Tibial artery (tissue), 4 donors: ENCODE measurements around the gene PCDHGA1.
A peak's percentile ranks its signal among the peaks of the same experiment; 100 is the strongest.
"Not testable (repeated sequence)": the region's sequence is repeated elsewhere in the genome, so short reads cannot be mapped to it uniquely, and the experiment has no call there.

Experiments
- DNase-seq, 2 donors: peaks; one replicate each; pipeline ENCODE4 v3.0.0-alpha.2; 2019
- H3K27ac ChIP-seq, 2 donors: fragments of 200-600 bp; sonication (generic) in 1 of 2; 1 replicate in 1 of 2; 2 replicates in 1 of 2; pipeline ENCODE4 v1.5.1; 2018 to 2019; ENCODE audit warnings: mild to moderate bottlenecking in 1 of 2
- H3K27me3 ChIP-seq, 2 donors: fragments of 200-600 bp; sonication (generic) in 1 of 2; one replicate each; pipeline versions ENCODE4 v1.5.1 to v1.6.0; 2016 to 2019
- H3K36me3 ChIP-seq, 3 donors: fragments of 200-600 bp; sonication (generic) in 2 of 3; one replicate each; pipeline ENCODE4 v1.5.1; 2016 to 2019; ENCODE audit warnings: mild to moderate bottlenecking in 2 of 3
- H3K4me1 ChIP-seq, 4 donors: fragments of 200-600 bp; sonication (generic) in 2 of 4; 1 replicate in 3 of 4; 2 replicates in 1 of 4; pipeline ENCODE4 v1.5.1; 2016 to 2019
- H3K4me3 ChIP-seq, 2 donors: fragments of 200-600 bp; sonication (generic) in 1 of 2; 1 replicate in 1 of 2; 2 replicates in 1 of 2; pipeline ENCODE4 v1.5.1; 2018 to 2019; ENCODE audit warnings: mild to moderate bottlenecking in 2 of 2
- H3K9me3 ChIP-seq, 3 donors: fragments of 200-600 bp; sonication (generic) in 1 of 3; one replicate each; pipeline ENCODE4 v1.5.1; 2016 to 2019
- CTCF ChIP-seq, 2 experiments: fragments of 200-600 bp in 1 of 2; fragments of 450-650 bp in 1 of 2; IDR thresholded peaks; one replicate each; pipeline ENCODE4 v1.5.1; 2017 to 2019; ENCODE audit warnings: antibody characterized with exemption in 2 of 2, mild to moderate bottlenecking in 1 of 2, moderate library complexity in 1 of 2
- intact Hi-C: fragments of 100-400 bp; cut with DNase I; formaldehyde crosslinking; loops from one replicate; pipeline ENCODE4 v1.15.0; 2023; ENCODE audit warnings: low total_unique reads

Gene PCDHGA1

GRCh38 chr5:141328231-141328630, 2.1 kb upstream of the PCDHGA1 start:
- H3K9me3 ChIP-seq, result peaks cover 5 to 65% (median 50%) of the 10 kb centered on the region in 3 donors
- H3K4me3 ChIP-seq, result no peak overlapping the region
- H3K36me3 ChIP-seq, result peaks cover 0 to 26% (median 15%) of the 10 kb centered on the region in 3 donors
- peaks cover 0 to 4% (median 0%) of the 10 kb centered on the region in 4 donors for H3K4me1 ChIP-seq
- H3K27me3 ChIP-seq, result no peaks in the 10 kb centered on the region
- DNase-seq, result no peak
- intact Hi-C loops, result loop anchor here (10.0 kb wide), 1 partner anchor 87 kb away; the partner anchor contains the start of genes PCDHGA10 and PCDHGB7
- H3K27ac ChIP-seq, result no peak overlapping the region
- TF ChIP-seq CTCF (IDR thresholded peaks at IDR 0.05), result no peak

GRCh38 chr5:141332571-141332970, 2.3 kb downstream of the PCDHGA1 start:
- Histone ChIP-seq H3K36me3 (peaks cover 0 to 38% (median 22%) of the 10 kb centered on the region in 3 donors), H3K9me3 (peaks cover 5 to 96% (median 65%) of the 10 kb centered on the region in 3 donors)
- intact Hi-C loops, H3K4me3 ChIP-seq, H3K27ac ChIP-seq, DNase-seq, H3K4me1 ChIP-seq, H3K27me3 ChIP-seq: not testable (repeated sequence)

GRCh38 chr5:141338538-141339306, 8.4 kb downstream of the PCDHGA1 start, which contains the start of gene PCDHGA2:
TSS of gene PCDHGA2 (plus strand) at chr5:141338760.
- H3K36me3 ChIP-seq, result peaks cover 0 to 22% (median 15%) of the 10 kb centered on the region in 3 donors
- no peak for DNase-seq
- intact Hi-C loops, result no loop called here
- peaks cover 0 to 96% (median 66%) of the 10 kb centered on the region in 3 donors for H3K9me3 ChIP-seq
- H3K4me3 ChIP-seq, result peak within 1 kb of the TSS; percentile 31 to 38
- no peak within 1 kb of the TSS for H3K27ac ChIP-seq
- no peaks in the 10 kb centered on the region for H3K27me3 ChIP-seq
- no peaks in the 10 kb centered on the region for H3K4me1 ChIP-seq
- TF ChIP-seq CTCF (IDR thresholded peaks at IDR 0.05), result peak; percentile 24 to 26

DNA sequence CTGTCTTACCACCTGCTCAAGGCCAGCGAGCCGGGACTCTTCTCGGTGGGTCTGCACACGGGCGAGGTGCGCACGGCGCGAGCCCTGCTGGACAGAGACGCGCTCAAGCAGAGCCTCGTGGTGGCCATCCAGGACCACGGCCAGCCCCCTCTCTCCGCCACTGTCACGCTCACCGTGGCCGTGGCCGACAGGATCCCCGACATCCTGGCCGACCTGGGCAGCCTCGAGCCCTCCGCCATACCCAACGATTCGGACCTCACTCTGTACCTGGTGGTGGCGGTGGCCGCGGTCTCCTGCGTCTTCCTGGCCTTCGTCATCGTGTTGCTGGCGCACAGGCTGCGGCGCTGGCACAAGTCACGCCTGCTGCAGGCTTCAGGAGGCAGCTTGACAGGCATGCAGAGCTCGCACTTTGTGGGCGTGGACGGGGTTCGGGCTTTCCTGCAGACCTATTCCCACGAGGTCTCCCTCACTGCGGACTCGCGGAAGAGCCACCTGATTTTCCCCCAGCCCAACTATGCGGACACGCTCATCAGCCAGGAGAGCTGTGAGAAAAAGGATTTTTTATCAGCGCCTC, 10.6 kb downstream of the PCDHGA1 start:
- H3K4me1 ChIP-seq, intact Hi-C loops, DNase-seq, H3K4me3 ChIP-seq, H3K27ac ChIP-seq, H3K27me3 ChIP-seq: not testable (repeated sequence)
- H3K36me3 ChIP-seq, result peaks cover 0 to 24% (median 22%) of the 10 kb centered on the region in 3 donors
- peaks cover 6 to 99% (median 78%) of the 10 kb centered on the region in 3 donors for H3K9me3 ChIP-seq

DNA sequence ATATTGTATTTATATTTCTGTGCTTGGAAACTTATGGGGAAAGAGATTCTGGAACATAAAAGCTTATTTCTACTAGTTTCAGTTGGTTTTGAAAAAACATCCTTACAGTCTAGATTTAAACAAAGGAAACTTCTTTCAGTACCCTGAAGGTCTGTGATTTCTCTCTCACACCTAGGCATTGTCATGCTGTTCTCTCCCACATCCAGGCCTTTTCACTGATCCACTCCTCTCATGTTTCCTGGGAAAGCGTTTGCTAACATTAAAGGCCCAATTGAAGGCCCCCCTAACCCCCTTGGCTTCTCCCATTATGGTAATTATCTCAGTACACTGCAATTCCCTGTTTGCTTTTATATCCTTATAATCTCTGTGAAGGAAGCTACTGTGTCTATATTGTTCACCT, 12.5 kb downstream of the PCDHGA1 start:
- DNase-seq, result no peak
- Histone ChIP-seq H3K27ac (no peak overlapping the region), H3K36me3 (peaks cover 0 to 29% (median 24%) of the 10 kb centered on the region in 3 donors), H3K27me3 (no peaks in the 10 kb centered on the region), H3K4me1 (no peaks in the 10 kb centered on the region), H3K4me3 (no peak overlapping the region), H3K9me3 (peaks cover 6 to 100% (median 85%) of the 10 kb centered on the region in 3 donors)
- intact Hi-C loops, result no loop called here
- TF ChIP-seq CTCF (IDR thresholded peaks at IDR 0.05), result no peak

GRCh38 chr5:141343242-141343952, 13.1 kb downstream of the PCDHGA1 start, which contains the start of gene PCDHGA3:
TSS of gene PCDHGA3 (plus strand) at chr5:141343829. CDS start at chr5:141344034, 205 bp downstream.
- intact Hi-C loops, result no loop called here
- peaks cover 6 to 99% (median 83%) of the 10 kb centered on the region in 3 donors for H3K9me3 ChIP-seq
- DNase-seq, result no peak
- H3K36me3 ChIP-seq, result peaks cover 0 to 33% (median 24%) of the 10 kb centered on the region in 3 donors
- TF ChIP-seq CTCF (IDR thresholded peaks at IDR 0.05), result peak in 1 of 2 experiments; percentile 10
- H3K27ac ChIP-seq, result no peak within 1 kb of the TSS
- H3K27me3 ChIP-seq, result no peaks in the 10 kb centered on the region
- H3K4me3 ChIP-seq, result peak within 1 kb of the TSS; percentile 5 to 28
- no peaks in the 10 kb centered on the region for H3K4me1 ChIP-seq
